ENCODE measurements around the gene SMIM34. TPM values are rescaled to one million over a fixed set of nuclear protein-coding genes. Genes with fewer than 3 reads are reported as not detected.
"Not testable (repeated sequence)": the region's sequence is repeated elsewhere in the genome, so short reads cannot be mapped to it uniquely, and the experiment has no call there.

Gene SMIM34
- total and polyA plus RNA-seq, 2 donors: 0.05 TPM; not detected in 1

DNA sequence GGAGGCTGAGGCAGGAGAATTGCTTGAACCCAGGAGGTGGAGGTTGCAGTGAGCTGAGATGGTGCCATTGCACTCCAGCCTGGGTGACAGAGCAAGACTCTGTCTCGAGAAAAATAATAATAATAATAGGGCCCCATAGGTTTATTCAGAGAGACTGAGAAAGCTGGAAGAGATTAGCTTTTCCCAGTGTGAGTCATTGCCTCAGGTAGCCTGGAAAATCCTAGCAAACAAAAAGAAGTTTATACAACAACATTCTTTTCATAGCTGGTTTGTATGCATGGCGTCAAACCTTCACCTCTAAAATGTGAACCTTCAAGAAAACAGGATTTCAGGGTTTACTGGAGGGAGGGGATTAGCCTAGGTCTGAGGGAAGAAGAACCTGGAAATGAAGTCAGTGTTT lies 40.6 kb downstream of the SMIM34 start:
- not testable (repeated sequence) for H3K36me3 ChIP-seq (ENCODE audit: control insufficient read depth in 2 of 2, insufficient read depth in 2 of 2, low read length in 1 of 2); H3K4me1 ChIP-seq (ENCODE audit: control insufficient read depth in 2 of 2, insufficient read depth in 2 of 2, low read length in 2 of 2); H3K27ac ChIP-seq (ENCODE audit: low read depth in 1 of 2, low read length in 1 of 2); H3K9me3 ChIP-seq (ENCODE audit: control insufficient read depth in 2 of 2, insufficient read depth in 1 of 2, low read length in 1 of 2); H3K27me3 ChIP-seq (ENCODE audit: control insufficient read depth in 2 of 2, insufficient read depth in 1 of 2, low read length in 1 of 2); H3K4me3 ChIP-seq (ENCODE audit: low read length in 2 of 2); DNase-seq (ENCODE audit: low read depth in 6 of 9, low spot score in 9 of 9)
- WGBS: no CpG with 5 or more reads among the region's 2 CpGs

DNA sequence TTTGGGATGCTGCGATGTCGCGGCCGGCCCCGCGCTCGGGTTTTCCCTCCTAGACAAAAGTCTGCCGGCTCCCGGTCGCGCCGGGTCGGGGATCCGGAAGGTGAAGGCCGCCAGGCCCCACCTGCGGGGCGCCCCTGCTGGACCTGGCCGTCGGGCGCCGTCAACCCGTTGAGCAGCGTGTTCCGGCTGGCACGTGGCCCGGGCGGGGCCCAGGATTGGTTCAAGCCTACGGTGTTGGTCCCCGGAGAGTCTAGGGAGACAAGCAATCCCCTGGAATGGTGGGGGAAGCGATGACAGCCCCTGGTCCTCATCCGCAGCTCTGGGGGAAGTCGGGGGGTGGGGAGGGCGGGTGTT lies 48.2 kb downstream of the SMIM34 start:
- WGBS: no CpG with 5 or more reads among the region's 33 CpGs

DNA sequence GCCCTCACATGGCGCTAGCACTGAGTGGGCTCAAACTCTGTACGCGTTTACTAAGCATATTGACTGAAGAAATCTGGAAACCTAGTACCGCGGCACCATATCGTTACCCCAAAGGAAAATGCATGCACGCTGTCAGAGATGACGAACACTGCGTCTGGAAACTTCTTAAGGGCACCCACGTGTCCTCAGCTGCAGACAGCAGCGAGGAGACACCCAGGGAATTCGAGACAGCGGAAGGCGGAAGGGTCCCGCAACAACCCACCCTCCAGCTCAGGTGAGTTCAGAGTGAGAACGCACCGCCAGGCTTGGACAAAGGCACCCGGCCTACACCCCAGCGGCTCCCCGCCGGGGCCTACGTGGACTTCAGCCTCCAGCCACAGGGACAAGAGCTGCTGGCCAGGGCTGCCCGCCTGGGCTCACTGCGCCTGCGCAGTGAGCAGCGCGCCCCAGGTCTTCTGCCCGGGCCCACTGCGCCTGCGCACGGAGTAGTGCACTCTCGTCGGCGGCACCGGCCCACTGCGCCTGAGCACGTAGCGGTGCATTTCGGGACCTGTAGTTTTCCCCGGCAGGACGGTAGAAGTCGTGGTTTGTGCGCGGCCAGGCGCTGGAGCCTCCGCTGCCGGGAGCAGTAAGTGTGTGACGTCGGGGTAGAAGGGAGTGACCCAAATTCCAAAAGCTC lies 48.7 kb downstream of the SMIM34 start, which contains the start of gene SMIM11:
Gene SMIM11 (plus strand): TSS at position 568 of the 679 bp plus-strand sequence. CDS start 3,998 bp downstream, outside the sequence.
- not testable (repeated sequence) for H3K4me1 ChIP-seq (ENCODE audit: control insufficient read depth in 2 of 2, insufficient read depth in 2 of 2, low read length in 2 of 2); H3K9me3 ChIP-seq (ENCODE audit: control insufficient read depth in 2 of 2, insufficient read depth in 1 of 2, low read length in 1 of 2); H3K27ac ChIP-seq (ENCODE audit: low read depth in 1 of 2, low read length in 1 of 2); DNase-seq (ENCODE audit: low read depth in 6 of 9, low spot score in 9 of 9); H3K4me3 ChIP-seq (ENCODE audit: low read length in 2 of 2); H3K27me3 ChIP-seq (ENCODE audit: control insufficient read depth in 2 of 2, insufficient read depth in 1 of 2, low read length in 1 of 2); H3K36me3 ChIP-seq (ENCODE audit: control insufficient read depth in 2 of 2, insufficient read depth in 2 of 2, low read length in 1 of 2)
- WGBS: no CpG with 5 or more reads among the region's 49 CpGs

More for the DNA sequence above, 48.2 kb downstream of the SMIM34 start:
- DNase-seq (ENCODE audit: low read depth in 6 of 9, low spot score in 9 of 9); H3K27ac ChIP-seq (ENCODE audit: low read depth in 1 of 2, low read length in 1 of 2); H3K36me3 ChIP-seq (ENCODE audit: control insufficient read depth in 2 of 2, insufficient read depth in 2 of 2, low read length in 1 of 2); H3K9me3 ChIP-seq (ENCODE audit: control insufficient read depth in 2 of 2, insufficient read depth in 1 of 2, low read length in 1 of 2); H3K27me3 ChIP-seq (ENCODE audit: control insufficient read depth in 2 of 2, insufficient read depth in 1 of 2, low read length in 1 of 2); H3K4me3 ChIP-seq (ENCODE audit: low read length in 2 of 2); H3K4me1 ChIP-seq (ENCODE audit: control insufficient read depth in 2 of 2, insufficient read depth in 2 of 2, low read length in 2 of 2): not testable (repeated sequence)

DNA sequence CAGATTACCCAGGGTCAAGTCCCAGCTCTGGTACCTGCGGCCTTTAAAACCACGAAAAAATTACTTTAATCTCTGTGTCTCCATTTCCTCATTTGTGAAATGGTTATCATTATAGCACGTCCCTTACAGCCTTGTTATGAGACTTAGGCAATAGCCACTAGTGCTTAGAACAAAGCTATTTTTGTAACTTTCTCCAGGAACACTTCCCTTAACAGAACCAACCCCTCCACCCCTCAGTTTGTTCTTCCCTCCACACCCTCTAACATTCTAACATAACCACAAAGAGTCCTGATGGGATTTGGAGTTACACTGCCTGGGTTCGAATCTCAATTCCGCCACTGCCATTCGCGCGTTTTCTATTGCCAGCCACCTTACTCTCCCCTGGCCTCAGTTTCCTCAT lies 49.3 kb downstream of the SMIM34 start:
- H3K9me3 ChIP-seq (ENCODE audit: control insufficient read depth in 2 of 2, insufficient read depth in 1 of 2, low read length in 1 of 2); H3K27ac ChIP-seq (ENCODE audit: low read depth in 1 of 2, low read length in 1 of 2); H3K27me3 ChIP-seq (ENCODE audit: control insufficient read depth in 2 of 2, insufficient read depth in 1 of 2, low read length in 1 of 2); H3K4me1 ChIP-seq (ENCODE audit: control insufficient read depth in 2 of 2, insufficient read depth in 2 of 2, low read length in 2 of 2); H3K4me3 ChIP-seq (ENCODE audit: low read length in 2 of 2); DNase-seq (ENCODE audit: low read depth in 6 of 9, low spot score in 9 of 9); H3K36me3 ChIP-seq (ENCODE audit: control insufficient read depth in 2 of 2, insufficient read depth in 2 of 2, low read length in 1 of 2): not testable (repeated sequence)
- no CpG with 5 or more reads among the region's 8 CpGs for WGBS

DNA sequence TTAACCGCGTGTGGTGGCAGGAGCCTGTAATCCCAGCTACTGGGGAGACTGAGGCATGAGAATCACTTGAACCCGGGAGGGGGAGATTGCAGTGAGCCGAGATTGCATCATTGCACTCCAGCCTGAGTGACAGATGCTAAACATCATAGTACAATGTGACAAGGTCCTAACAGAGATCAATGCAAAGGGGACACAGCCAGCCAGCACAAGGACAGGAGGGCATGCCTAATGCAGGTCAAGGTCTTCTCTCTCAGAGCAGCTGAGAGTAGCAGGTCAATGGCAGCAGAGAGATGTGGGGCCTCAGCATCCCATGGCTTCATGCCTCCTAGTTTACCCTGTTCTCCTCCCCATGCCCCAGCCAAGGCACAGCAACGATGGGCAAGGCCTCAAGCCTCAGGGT lies 51.4 kb downstream of the SMIM34 start:
- DNase-seq (ENCODE audit: low read depth in 6 of 9, low spot score in 9 of 9): no peak
- Histone ChIP-seq H3K27me3 (ENCODE audit: control insufficient read depth in 2 of 2, insufficient read depth in 1 of 2, low read length in 1 of 2) (no peaks in the 10 kb centered on the region), H3K9me3 (ENCODE audit: control insufficient read depth in 2 of 2, insufficient read depth in 1 of 2, low read length in 1 of 2) (no peaks in the 10 kb centered on the region), H3K36me3 (ENCODE audit: control insufficient read depth in 2 of 2, insufficient read depth in 2 of 2, low read length in 1 of 2) (no peaks in the 10 kb centered on the region), H3K4me1 (ENCODE audit: control insufficient read depth in 2 of 2, insufficient read depth in 2 of 2, low read length in 2 of 2) (no peaks in the 10 kb centered on the region), H3K4me3 (ENCODE audit: low read length in 2 of 2) (no peak overlapping the region), H3K27ac (ENCODE audit: low read depth in 1 of 2, low read length in 1 of 2) (no peak overlapping the region)
- WGBS: 99% methylated on average over 5 of the region's 5 CpGs

DNA sequence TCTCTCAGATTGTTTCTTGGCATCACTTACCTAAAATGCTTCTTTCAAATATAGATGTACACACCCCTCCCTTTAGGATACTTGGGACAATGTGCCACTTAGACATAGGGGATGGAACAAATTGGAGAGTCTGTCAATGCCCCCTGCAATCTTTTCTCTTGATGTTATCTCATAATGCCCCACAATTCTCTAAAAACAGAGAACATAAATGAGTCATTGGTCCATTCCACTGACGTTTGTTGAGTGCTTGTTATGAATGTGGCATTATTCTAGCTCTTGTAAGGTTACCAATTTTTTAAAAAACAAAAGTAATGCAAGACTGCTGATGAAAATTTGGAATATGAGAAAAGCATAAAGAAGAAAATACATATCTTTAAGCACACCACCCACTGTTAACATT lies 54.0 kb downstream of the SMIM34 start:
- H3K36me3 ChIP-seq (ENCODE audit: control insufficient read depth in 2 of 2, insufficient read depth in 2 of 2, low read length in 1 of 2): no peaks in the 10 kb centered on the region
- no peaks in the 10 kb centered on the region for H3K9me3 ChIP-seq (ENCODE audit: control insufficient read depth in 2 of 2, insufficient read depth in 1 of 2, low read length in 1 of 2)
- no peaks in the 10 kb centered on the region for H3K27me3 ChIP-seq (ENCODE audit: control insufficient read depth in 2 of 2, insufficient read depth in 1 of 2, low read length in 1 of 2)
- DNase-seq (ENCODE audit: low read depth in 6 of 9, low spot score in 9 of 9): no peak
- no peak overlapping the region for H3K27ac ChIP-seq (ENCODE audit: low read depth in 1 of 2, low read length in 1 of 2)
- no peak overlapping the region for H3K4me3 ChIP-seq (ENCODE audit: low read length in 2 of 2)
- H3K4me1 ChIP-seq (ENCODE audit: control insufficient read depth in 2 of 2, insufficient read depth in 2 of 2, low read length in 2 of 2): no peaks in the 10 kb centered on the region
- 80% methylated on average over 1 of the region's 1 CpG for WGBS

Other genes starting within 250 kb of the SMIM34 start
- 0.14 TPM for gene KCNE2, start 59.9 kb downstream of the SMIM34 start, total RNA-seq
- gene KCNE2, start 59.9 kb downstream of the SMIM34 start, polyA plus RNA-seq: 0.18 TPM
- 3.4 TPM for gene SMIM11, start 48.4 kb downstream of the SMIM34 start, total RNA-seq
- 10.6 TPM for gene SMIM11, start 48.4 kb downstream of the SMIM34 start, polyA plus RNA-seq
- 0.19 TPM for gene KCNE1, start 88.3 kb upstream of the SMIM34 start, total RNA-seq
- 0.94 TPM for gene KCNE1, start 88.3 kb upstream of the SMIM34 start, polyA plus RNA-seq
- gene RCAN1, start 191.2 kb upstream of the SMIM34 start, total RNA-seq: 37.9 TPM
- 41.7 TPM for gene RCAN1, start 191.2 kb upstream of the SMIM34 start, polyA plus RNA-seq
- 3.3 TPM for gene CLIC6, start 245.0 kb upstream of the SMIM34 start, total RNA-seq
- gene CLIC6, start 245.0 kb upstream of the SMIM34 start, polyA plus RNA-seq: 22.6 TPM